ENCODE measurements around the gene ATG7.

DNA sequence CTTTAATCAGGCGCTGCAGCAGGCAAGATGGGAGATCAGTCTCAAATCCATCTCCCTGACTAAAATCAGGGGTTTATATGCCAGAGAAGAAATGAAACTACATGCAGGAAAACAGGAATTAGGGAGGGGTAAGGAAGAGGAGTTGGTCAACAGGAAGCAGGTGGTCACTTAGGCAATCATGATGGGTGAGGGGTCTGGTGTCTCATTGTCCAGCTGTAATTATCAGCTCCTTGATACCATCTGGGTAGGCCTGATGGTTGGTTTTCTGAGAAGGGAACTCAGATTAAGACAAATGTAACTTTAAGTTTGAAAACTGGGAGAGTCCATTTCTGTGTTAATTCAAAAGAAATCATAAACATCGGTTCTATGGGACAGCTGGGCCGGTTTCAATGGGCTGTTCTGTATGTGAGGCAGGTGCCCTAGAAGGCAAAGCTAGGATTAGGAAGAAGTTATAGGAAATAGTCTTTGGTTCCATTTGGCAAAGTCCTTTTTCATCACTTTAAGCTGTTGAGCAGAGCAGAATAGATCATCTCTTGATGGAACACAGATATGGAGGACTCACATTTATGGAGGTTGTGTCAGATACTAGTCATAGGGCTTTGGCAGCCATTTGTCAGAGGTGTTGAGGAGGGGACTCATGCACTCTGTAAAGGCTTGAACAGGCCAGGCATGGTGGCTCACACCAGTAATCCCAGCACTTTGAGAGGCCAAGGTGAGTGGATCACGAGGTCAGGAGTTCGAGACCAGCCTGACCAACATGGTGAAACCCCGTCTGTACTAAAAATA is 222.1 kb downstream of the ATG7 start:
- TF ChIP-seq, protein P1, sequence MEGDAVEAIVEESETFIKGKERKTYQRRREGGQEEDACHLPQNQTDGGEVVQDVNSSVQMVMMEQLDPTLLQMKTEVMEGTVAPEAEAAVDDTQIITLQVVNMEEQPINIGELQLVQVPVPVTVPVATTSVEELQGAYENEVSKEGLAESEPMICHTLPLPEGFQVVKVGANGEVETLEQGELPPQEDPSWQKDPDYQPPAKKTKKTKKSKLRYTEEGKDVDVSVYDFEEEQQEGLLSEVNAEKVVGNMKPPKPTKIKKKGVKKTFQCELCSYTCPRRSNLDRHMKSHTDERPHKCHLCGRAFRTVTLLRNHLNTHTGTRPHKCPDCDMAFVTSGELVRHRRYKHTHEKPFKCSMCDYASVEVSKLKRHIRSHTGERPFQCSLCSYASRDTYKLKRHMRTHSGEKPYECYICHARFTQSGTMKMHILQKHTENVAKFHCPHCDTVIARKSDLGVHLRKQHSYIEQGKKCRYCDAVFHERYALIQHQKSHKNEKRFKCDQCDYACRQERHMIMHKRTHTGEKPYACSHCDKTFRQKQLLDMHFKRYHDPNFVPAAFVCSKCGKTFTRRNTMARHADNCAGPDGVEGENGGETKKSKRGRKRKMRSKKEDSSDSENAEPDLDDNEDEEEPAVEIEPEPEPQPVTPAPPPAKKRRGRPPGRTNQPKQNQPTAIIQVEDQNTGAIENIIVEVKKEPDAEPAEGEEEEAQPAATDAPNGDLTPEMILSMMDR (IDR thresholded peaks at IDR 0.05; ENCODE audit: borderline replicate concordance, extremely low read depth, low read length, poor library complexity, severe bottlenecking): no peak
- TF ChIP-seq EZH2 (IDR thresholded peaks at IDR 0.05; ENCODE audit: borderline replicate concordance, low read depth, low read length, severe bottlenecking): no peak
